Thoracic aorta (tissue), 2 donors: ENCODE measurements around the gene SMARCAL1. TPM values are rescaled to one million over a fixed set of nuclear protein-coding genes. Genes with fewer than 3 reads are reported as not detected.

Experiments used
- ATAC-seq: fragments of 150-250 bp; one replicate; pipeline ENCODE4 v1.8.0; 2017; ENCODE audit warnings: low read depth; ENCODE audit not compliant: insufficient number of reproducible peaks, low FRiP score
- DNase-seq: peaks from one replicate; pipeline ENCODE4 v3.0.0-alpha.2; 2020; ENCODE audit warnings: low spot score
- H3K27ac ChIP-seq, 2 donors: fragments of 200-600 bp; sonication (generic); 1 replicate in 1 of 2; 2 replicates in 1 of 2; pipeline ENCODE4 v1.5.1; 2016; ENCODE audit warnings: mild to moderate bottlenecking in 2 of 2, moderate library complexity in 2 of 2
- H3K27me3 ChIP-seq: fragments of 200-600 bp; sonication (generic); replicated peaks from 2 replicates; pipeline ENCODE4 v1.6.0; 2016; ENCODE audit warnings: mild to moderate bottlenecking; ENCODE audit not compliant: insufficient read depth
- H3K36me3 ChIP-seq: fragments of 200-600 bp; sonication (generic); one replicate; pipeline ENCODE4 v1.5.1; 2016
- H3K4me1 ChIP-seq, 2 donors: fragments of 200-600 bp; sonication (generic); 1 replicate in 1 of 2; 2 replicates in 1 of 2; pipeline versions ENCODE4 v1.5.1 to v1.6.0; 2016; ENCODE audit warnings: low read depth in 2 of 2, mild to moderate bottlenecking in 1 of 2; ENCODE audit not compliant: control insufficient read depth in 1 of 2
- H3K4me3 ChIP-seq: fragments of 200-600 bp; sonication (generic); 2 replicates; pipeline ENCODE4 v1.5.1; 2016; ENCODE audit warnings: mild to moderate bottlenecking
- H3K9me3 ChIP-seq: fragments of 200-600 bp; sonication (generic); 2 replicates; pipeline ENCODE4 v1.5.1; 2016
- total RNA-seq, 2 donors: library from RNA; depleted of rRNA; stranded (reverse); fragments of >200 nt; gene quantifications; one replicate each; pipeline versions ENCODE4 v1.1.0 to v1.2.3, GENCODE V29; 2016
- TF ChIP-seq, protein P1 (sequence below): fragments of 200-600 bp; sonication (generic); IDR thresholded peaks from one replicate; pipeline ENCODE4 v1.5.1; 2019; ENCODE audit warnings: antibody characterized with exemption

SMARCAL1 gene
- total RNA-seq, 2 donors from 2014 or later: 22.1 to 28.4 TPM

DNA sequence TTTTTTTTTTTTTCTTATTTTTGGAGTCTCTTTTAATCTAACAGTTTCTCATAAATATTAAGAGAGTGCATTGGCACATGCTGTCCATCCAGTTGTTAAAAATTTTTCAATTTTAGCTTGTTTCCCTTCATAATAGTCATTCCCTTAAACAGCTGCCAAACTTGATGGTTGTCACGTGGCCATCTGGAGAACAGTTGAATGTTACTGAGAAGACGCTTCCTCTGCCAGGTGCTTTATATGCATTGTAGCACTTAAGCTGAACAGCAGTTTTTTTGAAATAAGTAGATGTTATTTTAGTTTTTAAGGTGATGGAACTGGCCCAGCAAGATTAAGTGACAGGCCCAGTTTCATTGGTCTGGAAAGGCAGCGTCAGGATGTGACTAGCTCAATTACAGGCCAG is 3.3 kb downstream of the SMARCAL1 start:
- TF ChIP-seq, protein P1, sequence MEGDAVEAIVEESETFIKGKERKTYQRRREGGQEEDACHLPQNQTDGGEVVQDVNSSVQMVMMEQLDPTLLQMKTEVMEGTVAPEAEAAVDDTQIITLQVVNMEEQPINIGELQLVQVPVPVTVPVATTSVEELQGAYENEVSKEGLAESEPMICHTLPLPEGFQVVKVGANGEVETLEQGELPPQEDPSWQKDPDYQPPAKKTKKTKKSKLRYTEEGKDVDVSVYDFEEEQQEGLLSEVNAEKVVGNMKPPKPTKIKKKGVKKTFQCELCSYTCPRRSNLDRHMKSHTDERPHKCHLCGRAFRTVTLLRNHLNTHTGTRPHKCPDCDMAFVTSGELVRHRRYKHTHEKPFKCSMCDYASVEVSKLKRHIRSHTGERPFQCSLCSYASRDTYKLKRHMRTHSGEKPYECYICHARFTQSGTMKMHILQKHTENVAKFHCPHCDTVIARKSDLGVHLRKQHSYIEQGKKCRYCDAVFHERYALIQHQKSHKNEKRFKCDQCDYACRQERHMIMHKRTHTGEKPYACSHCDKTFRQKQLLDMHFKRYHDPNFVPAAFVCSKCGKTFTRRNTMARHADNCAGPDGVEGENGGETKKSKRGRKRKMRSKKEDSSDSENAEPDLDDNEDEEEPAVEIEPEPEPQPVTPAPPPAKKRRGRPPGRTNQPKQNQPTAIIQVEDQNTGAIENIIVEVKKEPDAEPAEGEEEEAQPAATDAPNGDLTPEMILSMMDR: no peak
- Histone ChIP-seq H3K4me1 (peaks cover 0 to 18% of the 10 kb centered on the region in 2 donors), H3K36me3 (peaks cover 5% of the 10 kb centered on the region), H3K4me3 (no peak overlapping the region), H3K27me3 (no peaks in the 10 kb centered on the region), H3K9me3 (no peaks in the 10 kb centered on the region), H3K27ac (no peak overlapping the region)
- DNase-seq: no peak
- no peak for ATAC-seq

DNA sequence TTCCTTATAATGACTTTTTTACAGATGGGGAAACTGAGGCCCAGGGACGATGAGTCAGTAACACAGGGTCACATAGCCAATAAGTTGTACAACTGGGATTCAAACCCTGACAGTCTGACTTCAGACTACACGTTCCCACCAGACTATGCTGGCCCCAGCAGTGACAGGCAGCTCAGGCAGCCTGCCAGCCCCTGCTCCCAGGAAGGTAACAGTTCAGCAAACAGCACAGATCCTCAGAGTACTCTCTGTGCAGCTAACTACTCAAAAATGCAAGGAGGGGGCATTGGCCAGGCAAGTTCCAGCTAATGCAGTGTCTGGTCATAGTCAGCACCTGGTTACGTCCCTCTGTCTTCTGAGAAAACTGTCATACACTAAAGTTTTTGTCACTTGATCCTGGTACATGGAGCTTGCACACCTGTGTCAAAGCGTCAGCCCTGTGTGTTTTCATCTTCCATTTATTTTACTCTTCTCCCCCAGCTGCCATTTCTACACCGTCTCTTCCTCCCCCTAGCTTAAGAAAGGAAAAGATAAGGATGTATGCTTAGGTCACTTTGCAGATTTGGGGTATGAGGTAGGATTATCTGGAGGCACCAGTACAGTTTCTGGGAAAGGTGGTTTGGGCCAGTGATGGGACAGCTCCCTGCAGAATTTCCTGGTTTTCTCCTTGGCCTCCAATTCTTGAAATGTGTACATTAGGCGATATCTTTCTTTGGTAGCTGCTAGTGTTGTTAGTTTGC is 4.5 kb downstream of the SMARCAL1 start:
- ATAC-seq (no peak), DNase-seq (no peak)
- H3K9me3 ChIP-seq: no peaks in the 10 kb centered on the region
- no peak overlapping the region for H3K4me3 ChIP-seq
- H3K4me1 ChIP-seq: peaks cover 0 to 17% of the 10 kb centered on the region in 2 donors
- peaks cover 17% of the 10 kb centered on the region for H3K36me3 ChIP-seq
- TF ChIP-seq, protein P1: no peak
- no peaks in the 10 kb centered on the region for H3K27me3 ChIP-seq
- H3K27ac ChIP-seq: no peak overlapping the region

- no peak for ATAC-seq
- no peak overlapping the region for H3K4me3 ChIP-seq
- DNase-seq: no peak
- peaks cover 0 to under 1% of the 10 kb centered on the region in 2 donors for H3K4me1 ChIP-seq
- no peaks in the 10 kb centered on the region for H3K9me3 ChIP-seq
- no peaks in the 10 kb centered on the region for H3K27me3 ChIP-seq
- no peak overlapping the region for H3K27ac ChIP-seq
- H3K36me3 ChIP-seq: peaks cover 31% of the 10 kb centered on the region
- TF ChIP-seq, protein P1: no peak
These were observed 6.7 kb downstream of the SMARCAL1 start for GRCh38 chr2:216418981-216419380.

- peaks cover 46% of the 10 kb centered on the region for H3K36me3 ChIP-seq
These were observed 8.2 kb downstream of the SMARCAL1 start for GRCh38 chr2:216420367-216421101.

GRCh38 chr2:216423071-216423470 is 10.8 kb downstream of the SMARCAL1 start:
- no peak for ATAC-seq
- H3K27ac ChIP-seq: no peak overlapping the region
- peaks cover 45% of the 10 kb centered on the region for H3K36me3 ChIP-seq
- no peaks in the 10 kb centered on the region for H3K9me3 ChIP-seq
- no peak overlapping the region for H3K4me3 ChIP-seq
- TF ChIP-seq, protein P1: no peak
- DNase-seq: no peak
- H3K27me3 ChIP-seq: no peaks in the 10 kb centered on the region
- H3K4me1 ChIP-seq: no peaks in the 10 kb centered on the region

More at GRCh38 chr2:216420367-216421101, 8.2 kb downstream of the SMARCAL1 start:
- Histone ChIP-seq H3K4me1 (no peaks in the 10 kb centered on the region), H3K4me3 (no peak overlapping the region), H3K27me3 (no peaks in the 10 kb centered on the region), H3K27ac (no peak overlapping the region), H3K9me3 (no peaks in the 10 kb centered on the region)
- TF ChIP-seq, protein P1: no peak
- ATAC-seq (no peak), DNase-seq (no peak)
